ENCODE measurements around the gene DCUN1D2.

DNA sequence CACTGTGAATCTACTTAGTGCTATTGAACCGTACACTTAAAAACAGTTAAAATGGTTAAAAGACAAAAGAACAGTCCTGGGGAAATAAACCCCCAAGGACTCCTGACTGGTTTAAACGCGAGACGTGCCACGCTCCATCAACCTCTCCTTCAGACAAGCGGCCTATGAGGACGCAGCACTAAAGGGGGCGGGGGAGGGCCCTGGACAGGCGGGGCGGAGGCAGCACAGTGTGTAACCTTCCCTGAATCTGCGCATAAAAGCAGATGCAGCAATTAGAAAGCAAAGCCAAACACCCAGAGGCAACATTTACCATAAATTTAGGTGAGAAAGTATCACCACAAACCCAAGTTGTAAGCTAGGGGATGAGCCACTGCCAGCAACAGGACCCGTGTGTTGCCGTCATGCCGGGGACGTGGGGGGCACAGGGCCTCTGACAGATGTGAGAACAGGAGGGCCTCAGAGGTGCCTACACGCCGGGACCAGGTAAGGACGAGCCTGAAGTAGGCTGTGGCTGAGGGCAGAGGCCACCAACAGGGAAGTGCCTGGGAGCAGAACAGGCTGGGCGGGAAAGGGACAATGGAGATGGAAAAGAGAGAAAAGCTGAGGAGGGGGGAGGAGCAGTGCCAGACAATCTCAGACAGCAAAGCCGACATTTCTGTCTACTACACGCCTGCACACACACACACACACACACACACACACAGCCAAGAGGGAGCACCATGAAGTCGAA, 21.9 kb downstream of the DCUN1D2 start:
- TF ChIP-seq EZH2phosphoT487 (IDR thresholded peaks at IDR 0.05; ENCODE audit: borderline replicate concordance, low read length): no peak
- TF ChIP-seq, protein P1, sequence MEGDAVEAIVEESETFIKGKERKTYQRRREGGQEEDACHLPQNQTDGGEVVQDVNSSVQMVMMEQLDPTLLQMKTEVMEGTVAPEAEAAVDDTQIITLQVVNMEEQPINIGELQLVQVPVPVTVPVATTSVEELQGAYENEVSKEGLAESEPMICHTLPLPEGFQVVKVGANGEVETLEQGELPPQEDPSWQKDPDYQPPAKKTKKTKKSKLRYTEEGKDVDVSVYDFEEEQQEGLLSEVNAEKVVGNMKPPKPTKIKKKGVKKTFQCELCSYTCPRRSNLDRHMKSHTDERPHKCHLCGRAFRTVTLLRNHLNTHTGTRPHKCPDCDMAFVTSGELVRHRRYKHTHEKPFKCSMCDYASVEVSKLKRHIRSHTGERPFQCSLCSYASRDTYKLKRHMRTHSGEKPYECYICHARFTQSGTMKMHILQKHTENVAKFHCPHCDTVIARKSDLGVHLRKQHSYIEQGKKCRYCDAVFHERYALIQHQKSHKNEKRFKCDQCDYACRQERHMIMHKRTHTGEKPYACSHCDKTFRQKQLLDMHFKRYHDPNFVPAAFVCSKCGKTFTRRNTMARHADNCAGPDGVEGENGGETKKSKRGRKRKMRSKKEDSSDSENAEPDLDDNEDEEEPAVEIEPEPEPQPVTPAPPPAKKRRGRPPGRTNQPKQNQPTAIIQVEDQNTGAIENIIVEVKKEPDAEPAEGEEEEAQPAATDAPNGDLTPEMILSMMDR (IDR thresholded peaks at IDR 0.05; ENCODE audit: low read depth, low read length, poor library complexity, severe bottlenecking): no peak
